Spinal cord (tissue), 10 donors: ENCODE measurements around the gene BUD23. TPM values are rescaled to one million over a fixed set of nuclear protein-coding genes. Genes with fewer than 3 reads are reported as not detected.
A peak's percentile ranks its signal among the peaks of the same experiment; 100 is the strongest.
"Not testable (repeated sequence)": the region's sequence is repeated elsewhere in the genome, so short reads cannot be mapped to it uniquely, and the experiment has no call there.

Experiments
- DNase-seq, 6 donors: peaks; one replicate each; pipeline versions ENCODE4 v3.0.0 to v3.0.0-alpha.2; 2013 to 2015; ENCODE audit warnings: low spot score in 6 of 6, low read depth in 4 of 6
- H3K27ac ChIP-seq: one replicate; pipeline ENCODE4 v1.5.1; 2013; ENCODE audit warnings: low read depth, low read length, control low read depth
- H3K27me3 ChIP-seq: one replicate; pipeline ENCODE4 v1.6.1; 2013; ENCODE audit warnings: low read length; ENCODE audit not compliant: control insufficient read depth, insufficient read depth
- H3K36me3 ChIP-seq: one replicate; pipeline ENCODE4 v1.6.1; 2013; ENCODE audit warnings: low read length; ENCODE audit not compliant: control insufficient read depth, insufficient read depth
- H3K4me1 ChIP-seq: one replicate; pipeline ENCODE4 v1.6.1; 2013; ENCODE audit warnings: low read length; ENCODE audit not compliant: control insufficient read depth, insufficient read depth
- H3K4me3 ChIP-seq: one replicate; pipeline ENCODE4 v1.5.1; 2013; ENCODE audit warnings: low read depth, low read length, control low read depth
- H3K9me3 ChIP-seq: one replicate; pipeline ENCODE4 v1.6.1; 2013; ENCODE audit warnings: low read length; ENCODE audit not compliant: control insufficient read depth, insufficient read depth
- WGBS: methylation state at CpG from one replicate; pipeline ENCODE4 v1.1.5; 2013; ENCODE audit warnings: missing lambda C conversion rate; ENCODE audit not compliant: insufficient coverage; 5-methylcytosine and 5-hydroxymethylcytosine counted together
- polyA plus RNA-seq, 2 donors: library from polyadenylated mRNA; unstranded; fragments of 120-200 nt; gene quantifications; one replicate each; pipeline ENCODE4 v1.2.1, GENCODE V29; 2013; ENCODE audit not compliant: insufficient read length in 2 of 2
- total RNA-seq, 2 donors: library from RNA; depleted of rRNA in 1 of 2; stranded (reverse); fragments of 120-200 nt in 1 of 2; fragments of >200 nt in 1 of 2; gene quantifications; one replicate each; pipeline versions ENCODE4 v1.2.3 to v1.2.4, GENCODE V29; 2013 to 2014
- donor health status: healthy.

BUD23 gene
- total and polyA plus RNA-seq, 4 donors, result 24.6 to 107 (median 55.8) TPM

GRCh38 chr7:73667344-73668102 lies 15.9 kb upstream of the BUD23 start, which contains the start of gene VPS37D:
VPS37D (plus strand) TSS chr7:73667831; CDS start chr7:73667959, 128 bp downstream.
- H3K4me3 ChIP-seq, result peak within 1 kb of the TSS; percentile 71
- H3K36me3 ChIP-seq, result peaks cover 32% of the 10 kb centered on the region
- peaks cover 30% of the 10 kb centered on the region for H3K4me1 ChIP-seq
- DNase-seq, result peak; percentile 60 to 97 (median 85)
- no peaks in the 10 kb centered on the region for H3K27me3 ChIP-seq
- H3K9me3 ChIP-seq, result peaks cover 1% of the 10 kb centered on the region
- WGBS, result 2% methylated on average over 79 of the region's 79 CpGs
- peak within 1 kb of the TSS; percentile 15 for H3K27ac ChIP-seq

GRCh38 chr7:73668103-73668885 lies 15.1 kb upstream of the BUD23 start:
- WGBS, result under 1% methylated on average over 52 of the region's 52 CpGs
- peak overlapping the region; percentile 71 for H3K4me3 ChIP-seq
- H3K27me3 ChIP-seq, result no peaks in the 10 kb centered on the region
- peaks cover 32% of the 10 kb centered on the region for H3K36me3 ChIP-seq
- peaks cover 30% of the 10 kb centered on the region for H3K4me1 ChIP-seq
- peaks cover under 1% of the 10 kb centered on the region for H3K9me3 ChIP-seq
- peak in 3 of 6 donors; percentile 7 to 74 (median 70) for DNase-seq
- H3K27ac ChIP-seq, result peak overlapping the region; percentile 15

GRCh38 chr7:73668886-73669230 lies 14.5 kb upstream of the BUD23 start:
- Histone ChIP-seq H3K36me3 (peaks cover 32% of the 10 kb centered on the region), H3K4me1 (peaks cover 30% of the 10 kb centered on the region), H3K27me3 (no peaks in the 10 kb centered on the region), H3K4me3 (peak overlapping the region; percentile 71), H3K27ac (no peak overlapping the region), H3K9me3 (no peaks in the 10 kb centered on the region)
- WGBS, result 0% methylated on average over 2 of the region's 5 CpGs
- no peak for DNase-seq

GRCh38 chr7:73669288-73669701 lies 14.1 kb upstream of the BUD23 start:
- no peak for DNase-seq
- H3K27me3 ChIP-seq, result no peaks in the 10 kb centered on the region
- no peaks in the 10 kb centered on the region for H3K9me3 ChIP-seq
- H3K4me1 ChIP-seq, result peaks cover 30% of the 10 kb centered on the region
- H3K27ac ChIP-seq, result no peak overlapping the region
- peak overlapping the region; percentile 71 for H3K4me3 ChIP-seq
- H3K36me3 ChIP-seq, result peaks cover 32% of the 10 kb centered on the region
- 63% methylated on average over 19 of the region's 19 CpGs for WGBS

GRCh38 chr7:73669858-73670385 lies 13.5 kb upstream of the BUD23 start:
- DNase-seq, result no peak
- Histone ChIP-seq H3K36me3 (peaks cover 32% of the 10 kb centered on the region), H3K4me1 (peaks cover 30% of the 10 kb centered on the region), H3K9me3 (no peaks in the 10 kb centered on the region), H3K27me3 (no peaks in the 10 kb centered on the region), H3K27ac (no peak overlapping the region), H3K4me3 (no peak overlapping the region)
- WGBS, result 83% methylated on average over 10 of the region's 12 CpGs

GRCh38 chr7:73671322-73671661 lies 12.1 kb upstream of the BUD23 start:
- H3K27me3 ChIP-seq, result no peaks in the 10 kb centered on the region
- no peak for DNase-seq
- no peak overlapping the region for H3K4me3 ChIP-seq
- no peaks in the 10 kb centered on the region for H3K9me3 ChIP-seq
- H3K27ac ChIP-seq, result no peak overlapping the region
- H3K36me3 ChIP-seq, result peaks cover 36% of the 10 kb centered on the region
- WGBS, result 29% methylated on average over 5 of the region's 12 CpGs
- H3K4me1 ChIP-seq, result peaks cover 30% of the 10 kb centered on the region

GRCh38 chr7:73671857-73672445 lies 11.4 kb upstream of the BUD23 start:
- 95% methylated on average over 10 of the region's 15 CpGs for WGBS
- Histone ChIP-seq H3K4me3 (no peak overlapping the region), H3K9me3 (no peaks in the 10 kb centered on the region), H3K27ac (no peak overlapping the region), H3K4me1 (peaks cover 30% of the 10 kb centered on the region), H3K27me3 (no peaks in the 10 kb centered on the region), H3K36me3 (peaks cover 36% of the 10 kb centered on the region)
- no peak for DNase-seq

- peaks cover 51% of the 10 kb centered on the region for H3K36me3 ChIP-seq
- H3K27ac ChIP-seq, result no peak overlapping the region
- WGBS, result 100% methylated on average over 1 of the region's 1 CpG
Observed at GRCh38 chr7:73674468-73675124, 8.8 kb upstream of the BUD23 start.

GRCh38 chr7:73676062-73676461 lies 7.3 kb upstream of the BUD23 start:
- peaks cover 38% of the 10 kb centered on the region for H3K36me3 ChIP-seq
- H3K27ac ChIP-seq, H3K9me3 ChIP-seq, H3K4me3 ChIP-seq, H3K4me1 ChIP-seq, DNase-seq, H3K27me3 ChIP-seq: not testable (repeated sequence)
- 69% methylated on average over 6 of the region's 9 CpGs for WGBS

More at GRCh38 chr7:73674468-73675124, 8.8 kb upstream of the BUD23 start:
- Histone ChIP-seq H3K4me3 (no peak overlapping the region), H3K27me3 (no peaks in the 10 kb centered on the region), H3K9me3 (no peaks in the 10 kb centered on the region), H3K4me1 (peaks cover 11% of the 10 kb centered on the region)
- DNase-seq, result no peak
